HUES6 (cell line): ENCODE measurements around the gene HSPA4L.

Source experiments
- H3K27ac ChIP-seq: 2 replicates; pipeline ENCODE4 v1.7.0; 2013; ENCODE audit warnings: low read depth, mild to moderate bottlenecking, low read length, inconsistent platforms
- H3K27me3 ChIP-seq: 2 replicates; pipeline ENCODE4 v1.6.1; 2013; ENCODE audit warnings: low read length; ENCODE audit not compliant: control insufficient read depth, insufficient read depth
- H3K36me3 ChIP-seq: 2 replicates; pipeline ENCODE4 v1.6.1; 2013; ENCODE audit warnings: low read length; ENCODE audit not compliant: control insufficient read depth, insufficient read depth
- H3K4me1 ChIP-seq: 2 replicates; pipeline ENCODE4 v1.6.1; 2013; ENCODE audit warnings: low read length; ENCODE audit not compliant: control insufficient read depth, insufficient read depth
- H3K4me3 ChIP-seq: 2 replicates; pipeline ENCODE4 v1.5.1; 2013; ENCODE audit warnings: low read depth, low read length
- H3K9ac ChIP-seq: one replicate; pipeline ENCODE4 v1.6.1; 2013; ENCODE audit warnings: mild to moderate bottlenecking, low read length
- H3K9me3 ChIP-seq: 2 replicates; pipeline ENCODE4 v1.6.1; 2013; ENCODE audit warnings: low read depth, low read length; ENCODE audit not compliant: control insufficient read depth, insufficient read depth

The HSPA4L gene

GRCh38 chr4:127843704-127844600 is 61.8 kb downstream of the HSPA4L start:
- Histone ChIP-seq H3K27ac (no peak overlapping the region), H3K4me1 (peaks cover 16% of the 10 kb centered on the region), H3K9ac (no peak overlapping the region), H3K9me3 (no peaks in the 10 kb centered on the region; the same call in 1 of the 2 replicates), H3K36me3 (no peaks in the 10 kb centered on the region), H3K27me3 (no peaks in the 10 kb centered on the region), H3K4me3 (no peak overlapping the region)

GRCh38 chr4:127844601-127845116 is 62.5 kb downstream of the HSPA4L start:
- Histone ChIP-seq H3K36me3 (no peaks in the 10 kb centered on the region), H3K9ac (no peak overlapping the region), H3K9me3 (peaks cover 5% of the 10 kb centered on the region; the same call in 1 of the 2 replicates), H3K27ac (no peak overlapping the region), H3K27me3 (no peaks in the 10 kb centered on the region), H3K4me1 (peaks cover 16% of the 10 kb centered on the region), H3K4me3 (no peak overlapping the region)

DNA sequence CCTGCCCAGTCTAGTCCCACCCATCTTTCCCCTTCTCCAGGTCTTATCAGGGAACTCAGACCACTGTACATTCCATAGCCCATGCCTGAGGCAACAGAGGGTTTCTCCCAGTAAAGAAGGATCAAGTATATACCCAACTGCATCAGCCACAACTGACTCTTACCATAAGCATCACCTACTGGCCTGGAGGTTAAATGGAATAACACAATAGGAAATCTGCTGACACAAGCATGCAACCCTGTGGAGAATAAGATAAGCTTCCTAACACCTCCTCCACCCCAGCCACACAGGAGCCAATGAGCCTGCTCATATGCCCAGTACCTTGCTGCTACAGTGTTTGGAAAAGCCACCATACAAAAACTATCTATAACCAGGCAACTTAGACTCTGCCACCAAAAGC is 63.9 kb downstream of the HSPA4L start:
- Histone ChIP-seq H3K27me3 (no peaks in the 10 kb centered on the region), H3K4me3 (no peak overlapping the region), H3K4me1 (peaks cover 16% of the 10 kb centered on the region), H3K9ac (no peak overlapping the region), H3K9me3 (peaks cover 14% of the 10 kb centered on the region), H3K36me3 (no peaks in the 10 kb centered on the region), H3K27ac (peak overlapping the region; percentile 32; the same call in 1 of the 2 replicates)

DNA sequence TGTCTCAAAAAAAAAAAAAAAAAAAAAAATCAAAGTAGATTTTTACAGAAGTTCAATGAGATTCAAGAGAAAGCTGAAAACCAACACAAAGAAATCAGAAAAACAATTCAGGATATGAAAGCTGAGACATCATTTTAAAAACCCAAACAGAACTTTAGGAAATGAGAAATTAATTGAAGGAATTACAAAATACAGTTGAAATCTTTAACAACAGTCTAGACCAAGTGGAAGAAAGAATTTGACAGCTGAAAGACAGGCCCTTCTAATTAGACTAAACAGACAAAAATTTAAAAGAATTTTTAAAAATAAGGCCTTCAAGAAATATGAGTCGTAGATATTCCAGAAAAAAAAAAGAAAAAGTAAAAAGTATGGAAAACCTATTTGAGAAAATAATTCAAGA is 64.6 kb downstream of the HSPA4L start:
- Histone ChIP-seq H3K27ac (no peak overlapping the region), H3K27me3 (no peaks in the 10 kb centered on the region), H3K9ac (no peak overlapping the region), H3K9me3 (peaks cover 14% of the 10 kb centered on the region), H3K4me1 (peaks cover 16% of the 10 kb centered on the region), H3K36me3 (no peaks in the 10 kb centered on the region), H3K4me3 (no peak overlapping the region)

DNA sequence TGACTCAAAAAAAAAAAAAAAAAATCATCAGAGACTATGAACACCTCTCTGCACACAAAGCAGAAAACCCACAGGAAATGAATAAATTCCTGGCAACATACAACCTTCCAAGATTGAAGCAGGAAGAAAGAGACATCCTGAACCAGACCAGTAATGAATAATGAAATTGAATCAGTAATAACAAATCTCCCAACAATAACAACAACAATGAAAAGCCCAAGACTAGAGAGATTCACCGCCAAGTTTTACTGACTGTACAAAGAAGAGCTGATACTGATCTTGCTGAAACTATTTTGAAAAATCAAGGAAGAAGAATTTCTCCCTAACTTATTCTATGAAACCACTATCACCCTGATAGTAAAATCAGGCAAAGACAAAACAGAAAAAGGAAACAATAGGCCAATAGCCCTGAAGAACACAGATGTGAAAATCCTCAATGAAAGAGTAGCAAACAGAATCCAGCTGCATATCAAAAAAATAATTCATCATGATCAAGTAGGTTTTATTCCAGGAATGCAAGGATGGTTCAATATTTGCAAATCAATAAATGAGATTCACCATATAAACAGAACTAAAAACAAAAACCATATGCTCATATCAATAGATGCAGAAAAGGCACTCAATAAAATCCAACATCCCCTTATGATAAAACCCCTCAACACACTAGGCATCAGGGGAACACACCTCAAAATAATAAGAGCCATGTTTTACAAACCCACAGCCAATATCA is 67.5 kb downstream of the HSPA4L start:
- peaks cover 21% of the 10 kb centered on the region for H3K9me3 ChIP-seq
- no peak overlapping the region for H3K4me3 ChIP-seq
- H3K27ac ChIP-seq = no peak overlapping the region
- H3K4me1 ChIP-seq = peaks cover 16% of the 10 kb centered on the region
- H3K27me3 ChIP-seq = no peaks in the 10 kb centered on the region
- no peak overlapping the region for H3K9ac ChIP-seq
- no peaks in the 10 kb centered on the region for H3K36me3 ChIP-seq

- Histone ChIP-seq H3K9me3 (peaks cover 21% of the 10 kb centered on the region), H3K9ac (no peak overlapping the region), H3K27ac (no peak overlapping the region), H3K27me3 (no peaks in the 10 kb centered on the region), H3K4me1 (peaks cover 17% of the 10 kb centered on the region), H3K4me3 (no peak overlapping the region), H3K36me3 (no peaks in the 10 kb centered on the region)
Measured at GRCh38 chr4:127852661-127853060, 70.5 kb downstream of the HSPA4L start.

GRCh38 chr4:127856196-127856812 is 74.2 kb downstream of the HSPA4L start:
- no peak overlapping the region for H3K27ac ChIP-seq
- no peak overlapping the region for H3K9ac ChIP-seq
- H3K4me1 ChIP-seq = peaks cover 17% of the 10 kb centered on the region
- peaks cover 11% of the 10 kb centered on the region for H3K9me3 ChIP-seq
- H3K27me3 ChIP-seq = no peaks in the 10 kb centered on the region
- H3K36me3 ChIP-seq = no peaks in the 10 kb centered on the region
- H3K4me3 ChIP-seq = no peak overlapping the region

DNA sequence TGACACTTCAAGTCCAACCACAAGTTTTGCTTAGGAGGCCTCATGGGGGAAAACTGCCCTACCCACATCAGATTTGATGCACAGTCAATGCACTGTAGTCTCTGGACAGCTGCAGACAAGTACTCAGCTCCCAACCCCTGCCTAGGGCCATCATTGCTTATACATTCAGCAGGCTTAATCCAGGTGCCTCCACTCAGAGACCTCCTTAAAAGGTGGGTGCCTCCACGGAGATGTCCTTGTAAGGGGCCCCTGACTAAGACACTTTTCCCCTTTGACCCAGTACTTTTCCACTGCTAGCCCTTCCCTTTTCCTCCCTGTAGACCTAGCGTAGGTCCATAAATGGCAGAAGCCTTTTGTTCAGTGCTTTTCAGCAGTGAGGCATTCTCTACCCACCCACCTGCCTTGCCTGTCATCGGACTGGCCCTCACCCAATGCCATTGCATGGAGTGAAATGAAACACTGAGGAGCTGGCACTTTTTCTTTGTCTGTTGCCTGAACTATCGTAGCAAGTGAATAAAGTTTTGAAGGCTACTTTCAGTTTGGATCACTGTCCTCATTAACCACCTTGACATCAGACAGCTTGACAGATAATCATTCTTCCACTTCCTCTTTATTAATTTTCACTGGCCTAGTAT is 74.8 kb downstream of the HSPA4L start:
- peaks cover 11% of the 10 kb centered on the region for H3K9me3 ChIP-seq
- H3K27me3 ChIP-seq = no peaks in the 10 kb centered on the region
- H3K36me3 ChIP-seq = no peaks in the 10 kb centered on the region
- H3K4me1 ChIP-seq = peaks cover 17% of the 10 kb centered on the region
- no peak overlapping the region for H3K27ac ChIP-seq
- H3K4me3 ChIP-seq = no peak overlapping the region
- H3K9ac ChIP-seq = no peak overlapping the region

DNA sequence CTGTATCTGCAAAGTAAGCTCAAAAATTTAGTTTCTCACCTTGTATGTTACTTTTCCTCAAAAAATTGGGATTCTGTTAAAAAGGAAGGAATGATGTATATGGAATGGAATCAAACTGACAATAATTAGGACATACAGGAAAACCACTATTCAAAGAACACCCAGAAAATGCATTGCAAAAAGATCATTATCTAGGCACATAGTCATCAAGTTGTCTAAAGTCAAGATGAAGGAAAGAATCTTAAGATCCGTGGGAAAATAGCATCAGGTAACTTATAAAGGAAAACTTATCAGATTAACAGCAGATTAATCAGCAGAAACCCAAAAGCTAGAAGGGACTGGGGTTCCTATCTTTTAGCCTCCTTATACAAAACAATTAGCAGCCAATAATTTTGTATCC is 75.5 kb downstream of the HSPA4L start:
- no peaks in the 10 kb centered on the region for H3K36me3 ChIP-seq
- peaks cover 14% of the 10 kb centered on the region for H3K4me1 ChIP-seq
- H3K27me3 ChIP-seq = no peaks in the 10 kb centered on the region
- H3K27ac ChIP-seq = no peak overlapping the region
- H3K9me3 ChIP-seq = peaks cover 8% of the 10 kb centered on the region
- H3K9ac ChIP-seq = no peak overlapping the region
- H3K4me3 ChIP-seq = no peak overlapping the region

DNA sequence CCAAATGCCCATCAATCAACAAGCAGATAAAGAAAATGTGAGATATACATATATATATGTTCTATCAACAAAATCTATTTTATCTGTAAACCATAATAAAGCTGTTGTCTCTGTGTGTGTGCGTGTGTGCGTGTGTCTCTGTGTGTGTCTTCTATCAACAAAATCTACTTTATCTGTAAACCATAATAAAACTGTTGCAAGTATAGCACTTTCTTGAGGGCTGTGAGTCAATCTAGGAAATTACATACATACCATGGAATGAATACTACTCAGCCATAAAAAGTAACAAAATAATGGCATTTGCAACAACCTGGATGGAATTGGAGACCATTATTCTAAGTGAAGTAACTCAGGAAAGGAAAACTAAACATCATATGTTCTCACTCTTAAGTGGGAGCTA is 86.1 kb downstream of the HSPA4L start:
- H3K9ac ChIP-seq = no peak overlapping the region
- H3K27me3 ChIP-seq = no peaks in the 10 kb centered on the region
- no peaks in the 10 kb centered on the region; the same call in 1 of the 2 replicates for H3K4me1 ChIP-seq
- H3K27ac ChIP-seq = no peak overlapping the region
- H3K4me3 ChIP-seq = no peak overlapping the region
- no peaks in the 10 kb centered on the region for H3K9me3 ChIP-seq
- no peaks in the 10 kb centered on the region for H3K36me3 ChIP-seq
